ENCODE data around the gene PSTPIP2.
"Not testable (repeated sequence)": the region's sequence is repeated elsewhere in the genome, so short reads cannot be mapped to it uniquely, and the experiment has no call there.

The PSTPIP2 gene

GRCh38 chr18:46098616-46098933, 26.5 kb upstream of the PSTPIP2 start:
- ChIA-PET CTCF (no interaction called here), POLR2A (ENCODE audit: low non-redundant PET) (interaction anchor here (0.8 kb wide), 1 partner anchor 161 kb away, joined by 5 read pairs; no protein-coding TSS in a partner anchor)
- no peak for DNase-seq (ENCODE audit: low spot score)
- no peak for TF ChIP-seq CTCF (conservative IDR thresholded peaks at IDR 0.05; ENCODE audit: low read depth)
- H3K27ac ChIP-seq = peak overlapping the region; percentile 89

DNA sequence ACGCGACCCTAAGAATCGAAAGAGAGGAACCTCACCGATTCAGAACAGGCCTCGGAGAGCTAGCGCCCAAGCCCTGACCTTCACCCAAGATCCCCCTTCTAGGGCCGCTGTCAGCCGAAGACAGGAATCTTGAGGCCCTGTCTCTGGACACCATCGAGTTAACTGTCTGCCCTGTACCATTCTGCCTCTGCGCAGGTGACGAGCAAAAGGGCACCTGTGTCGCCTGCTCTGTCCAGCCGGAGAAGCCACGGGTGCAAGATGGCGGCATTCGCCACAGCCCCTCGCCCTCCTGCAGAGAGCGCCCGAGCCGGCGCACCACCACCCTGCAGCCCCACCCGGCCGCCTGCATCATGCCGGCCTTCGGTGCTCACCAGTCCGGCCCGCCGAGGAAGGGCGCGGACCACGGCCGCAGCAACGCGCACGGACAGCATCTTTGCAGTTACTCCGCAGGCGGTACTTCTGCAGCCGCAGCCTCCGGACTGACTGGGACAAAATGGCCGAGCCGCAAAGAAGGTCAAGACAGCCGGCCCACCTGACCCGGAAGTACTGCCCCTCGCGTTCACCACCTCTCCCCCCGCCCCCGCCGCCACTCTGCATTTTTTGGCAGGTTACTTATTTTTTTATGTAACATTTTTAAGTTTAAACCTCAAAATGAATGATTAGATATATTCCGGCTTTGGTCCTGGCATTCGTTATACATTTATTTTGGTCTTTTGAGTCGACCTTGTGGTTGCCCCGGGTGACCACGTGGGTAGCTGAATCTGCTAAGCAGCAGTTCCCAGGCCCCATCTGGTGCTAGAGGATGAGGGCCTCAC, 25.9 kb upstream of the PSTPIP2 start, which contains the start of gene ATP5F1A:
Gene ATP5F1A (minus strand): TSS at position 496 of the 815 bp plus-strand sequence. CDS start 65 bp downstream, at position 431.
- ChIA-PET POLR2A (ENCODE audit: low non-redundant PET) (interaction anchor here (0.8 kb wide), 1 partner anchor 160 kb away, joined by 5 read pairs; no protein-coding TSS in a partner anchor), CTCF (interaction anchor here (0.8 kb wide), 1 partner anchor 30 kb away, joined by 3 read pairs; no protein-coding TSS in a partner anchor)
- TF ChIP-seq CTCF (conservative IDR thresholded peaks at IDR 0.05; ENCODE audit: low read depth) = no peak
- peak within 1 kb of the TSS; percentile 89 for H3K27ac ChIP-seq
- DNase-seq (ENCODE audit: low spot score) = peak; percentile 78

GRCh38 chr18:46097431-46097800, 25.4 kb upstream of the PSTPIP2 start:
- POLR2A ChIA-PET (ENCODE audit: low non-redundant PET) = interaction anchor here (0.7 kb wide), 1 partner anchor 175 kb away, joined by 12 read pairs; no protein-coding TSS in a partner anchor
- no peak for TF ChIP-seq CTCF (conservative IDR thresholded peaks at IDR 0.05; ENCODE audit: low read depth)
- H3K27ac ChIP-seq = peak overlapping the region; percentile 89
- CTCF ChIA-PET = interaction anchor here (0.8 kb wide), 1 partner anchor 31 kb away, joined by 3 read pairs; no protein-coding TSS in a partner anchor
- no peak for DNase-seq (ENCODE audit: low spot score)

- ChIA-PET POLR2A (ENCODE audit: low non-redundant PET) (interaction anchor here (0.7 kb wide), 1 partner anchor 175 kb away, joined by 12 read pairs; no protein-coding TSS in a partner anchor), CTCF (no interaction called here)
- TF ChIP-seq CTCF (conservative IDR thresholded peaks at IDR 0.05; ENCODE audit: low read depth) = no peak
- DNase-seq (ENCODE audit: low spot score) = no peak
- H3K27ac ChIP-seq = peak overlapping the region; percentile 30; the same call in 1 of the 2 replicates
Observed at GRCh38 chr18:46096651-46097300, 24.7 kb upstream of the PSTPIP2 start.

DNA sequence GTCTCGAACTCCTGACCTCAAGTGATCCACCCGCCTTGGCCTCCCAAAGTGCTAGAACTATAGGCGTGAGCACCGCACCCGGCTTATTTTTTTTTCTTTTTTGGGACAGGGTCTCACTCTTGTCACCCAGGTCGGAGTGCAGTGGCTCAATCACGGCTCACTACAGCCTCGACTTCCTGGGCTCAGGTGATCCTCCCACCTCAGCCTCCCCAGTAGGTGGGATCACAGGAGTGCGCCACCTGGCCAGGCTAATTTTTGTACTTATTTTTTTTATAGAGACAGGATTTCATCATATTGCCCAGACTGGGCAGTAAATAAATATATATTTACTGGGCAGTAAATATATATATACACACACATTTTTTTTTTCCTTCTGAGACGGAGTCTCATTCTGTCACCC, 23.5 kb upstream of the PSTPIP2 start:
- POLR2A ChIA-PET (ENCODE audit: low non-redundant PET) = no interaction called here
- peak overlapping the region; percentile 30; the same call in 1 of the 2 replicates for H3K27ac ChIP-seq
- TF ChIP-seq CTCF (conservative IDR thresholded peaks at IDR 0.05; ENCODE audit: low read depth) = no peak
- DNase-seq (ENCODE audit: low spot score) = no peak
- CTCF ChIA-PET = no interaction called here

GRCh38 chr18:46088501-46088900, 16.4 kb upstream of the PSTPIP2 start:
- DNase-seq (ENCODE audit: low spot score); POLR2A ChIA-PET (ENCODE audit: low non-redundant PET); CTCF ChIA-PET; H3K27ac ChIP-seq: not testable (repeated sequence)

Measured in RWPE1 (cell line).